Stimulated activated CD4-positive, alpha-beta T cell treated with anti-CD3 and anti-CD28 coated beads, Interleukin-1b, Interleukin-23, amount 100 ng/mL, for 1 hour (primary cell): Measurements from ENCODE around the gene C2CD4B.

Source experiments
- DNase-seq, 2 donors: peaks; one replicate each; pipeline ENCODE4 v3.0.0-alpha.2; 2020; ENCODE audit warnings: low read depth in 2 of 2

Gene C2CD4B

GRCh38 chr15:62119227-62119864, 45.7 kb downstream of the C2CD4B start:
- DNase-seq, result no peak

- no peak for DNase-seq
These were observed 46.4 kb downstream of the C2CD4B start for GRCh38 chr15:62118520-62119226.

GRCh38 chr15:62115847-62116246, 49.2 kb downstream of the C2CD4B start:
- no peak for DNase-seq
